ENCODE data around the gene FUT8. TPM values are rescaled to one million over a fixed set of nuclear protein-coding genes. Genes with fewer than 3 reads are reported as not detected.

Gene FUT8
- total and polyA plus RNA-seq, 2 of the 8 experiments (the other 6 are each of a cell fraction or from before 2014, with no cell fraction given) = 10.5 to 25.1 TPM

- TF ChIP-seq FOSL1 (IDR thresholded peaks at IDR 0.05; ENCODE audit: insufficient read depth, low read depth, low read length) (no peak), HDAC2 (IDR thresholded peaks at IDR 0.05; ENCODE audit: borderline replicate concordance in 1 of 2, low read depth in 2 of 2, low read length in 2 of 2) (no peak), CHD2 (IDR thresholded peaks at IDR 0.05; ENCODE audit: low read length) (no peak), CTCF (IDR thresholded peaks at IDR 0.05; ENCODE audit: control extremely low read depth in 1 of 3, insufficient read depth in 1 of 3, low read depth in 1 of 3, low read length in 3 of 3) (no peak)
Observed at GRCh38 chr14:65433157-65433556, 20.6 kb downstream of the FUT8 start (continued).

All from H1 (cell line).